Cardiac ventricle fibroblast (primary cell): ENCODE measurements around the gene PLPPR4. TPM values are rescaled to one million over a fixed set of nuclear protein-coding genes. Genes with fewer than 3 reads are reported as not detected.

ENCODE experiments used
- total RNA-seq: library from RNA; depleted of rRNA; stranded (reverse); fragments of >200 nt; gene quantifications from 2 replicates; pipeline ENCODE4 v1.2.3, GENCODE V29; 2015

The PLPPR4 gene
- 0.06 and 0.20 TPM in 2 replicates for total RNA-seq

GRCh38 chr1:99264201-99265021 lies at the start of gene PLPPR4:
TSS of gene PLPPR4 (plus strand) at chr1:99264492. CDS start at chr1:99264594, 102 bp downstream.

